Endothelial cell of umbilical vein (primary cell): Measurements from ENCODE around the gene EEFSEC. TPM values are rescaled to one million over a fixed set of nuclear protein-coding genes. Genes with fewer than 3 reads are reported as not detected.

Experiments
- BruUV-seq: library from RNA; stranded (reverse); fragments of 400-500 nt; replicated peaks from 2 replicates; lab custom pipeline; 2021; lab: Mats Ljungman, UMichigan
- CTCF ChIA-PET: fragments of 300-600, 350-600 bp; sonication (Branson Sonifier 250); formaldehyde crosslinking; loops from one replicate; lab custom pipeline; 2021; ENCODE audit warnings: antibody characterized with exemption, inconsistent platforms; lab: Charles Lee
- POLR2A ChIA-PET: fragments of 300-600, 350-600 bp; sonication (Branson Sonifier 250); formaldehyde crosslinking; loops from one replicate; lab custom pipeline; 2021; ENCODE audit warnings: antibody characterized with exemption, inconsistent platforms; lab: Charles Lee
- DNase-seq: peaks from one replicate; pipeline ENCODE4 v3.0.0-alpha.2; 2011; ENCODE audit warnings: low read depth, low spot score
- FAIRE-seq: peaks from 2 replicates; lab custom pipeline; 2011; peaks lifted over from hg19 to GRCh38; lab: Jason Lieb, UNC
- H2AFZ ChIP-seq: 2 replicates; pipeline ENCODE4 v1.6.0; 2012; ENCODE audit warnings: low read depth, low read length, control low read depth, inconsistent platforms
- H3K27ac ChIP-seq: 2 replicates; pipeline ENCODE4 v1.5.1; 2011; ENCODE audit warnings: low read depth, mild to moderate bottlenecking, control low read depth, low read length, moderate library complexity; ENCODE audit not compliant: insufficient read depth
- H3K27me3 ChIP-seq, 2 experiments: 2 replicates each; pipeline versions ENCODE4 v1.6.0 to v1.6.1; 2011; ENCODE audit warnings: low read length in 2 of 2, mixed read lengths in 1 of 2; ENCODE audit not compliant: control insufficient read depth in 2 of 2, insufficient read depth in 2 of 2
- H3K36me3 ChIP-seq, 2 experiments: 2 replicates in 1 of 2; 3 replicates in 1 of 2; pipeline ENCODE4 v1.5.1; 2011; ENCODE audit warnings: low read length in 2 of 2, mild to moderate bottlenecking in 1 of 2, moderate library complexity in 1 of 2; ENCODE audit not compliant: control insufficient read depth in 2 of 2, insufficient read depth in 2 of 2; ENCODE audit errors: extremely low read depth in 1 of 2
- H3K4me1 ChIP-seq: 3 replicates; pipeline ENCODE4 v1.5.1; 2011; ENCODE audit warnings: mild to moderate bottlenecking, low read length; ENCODE audit not compliant: control insufficient read depth, insufficient read depth; ENCODE audit errors: extremely low read depth
- H3K4me2 ChIP-seq: 2 replicates; pipeline ENCODE4 v1.6.1; 2011; ENCODE audit warnings: low read length, control low read depth, mixed read lengths; ENCODE audit not compliant: insufficient read depth
- H3K4me3 ChIP-seq, 3 experiments: fragments of 200-600 bp in 1 of 3; sonication (generic), shearing (Covaris generic) in 1 of 3; replicated peaks in 1 of 3; 2 replicates each; pipeline ENCODE4 v1.5.1; 2011 to 2016; ENCODE audit warnings: control low read depth in 3 of 3, low read length in 3 of 3, mild to moderate bottlenecking in 2 of 3, inconsistent platforms in 1 of 3, low read depth in 1 of 3, moderate library complexity in 1 of 3; ENCODE audit not compliant: insufficient read depth in 1 of 3
- H3K79me2 ChIP-seq: 2 replicates; pipeline ENCODE4 v1.6.0; 2012; ENCODE audit warnings: low read length, inconsistent platforms; ENCODE audit not compliant: control insufficient read depth, insufficient read depth
- H3K9ac ChIP-seq: replicated peaks from 2 replicates; pipeline ENCODE3; 2011; ENCODE audit warnings: low read length, control low read depth; ENCODE audit not compliant: insufficient read depth; ENCODE audit errors: extremely low read depth
- H3K9me1 ChIP-seq: replicated peaks from 3 replicates; pipeline ENCODE4 v1.6.0; 2011; ENCODE audit warnings: mild to moderate bottlenecking, low read length; ENCODE audit not compliant: control insufficient read depth, insufficient read depth; ENCODE audit errors: extremely low read depth
- H3K9me3 ChIP-seq: replicated peaks from 2 replicates; pipeline ENCODE4 v1.5.1; 2012; ENCODE audit warnings: low read length, inconsistent platforms; ENCODE audit not compliant: control insufficient read depth, insufficient read depth
- H4K20me1 ChIP-seq: replicated peaks from 2 replicates; pipeline ENCODE3; 2011; ENCODE audit warnings: mild to moderate bottlenecking, low read length; ENCODE audit not compliant: control insufficient read depth, insufficient read depth; ENCODE audit errors: extremely low read depth
- CTCF ChIP-seq, 2 donors: IDR thresholded peaks; 1 replicate in 1 of 2; 2 replicates in 1 of 2; pipeline ENCODE4 v1.5.1; 2011; ENCODE audit warnings: low read length in 2 of 2, mild to moderate bottlenecking in 2 of 2, moderate library complexity in 2 of 2, control low read depth in 1 of 2, inconsistent platforms in 1 of 2, low read depth in 1 of 2; ENCODE audit not compliant: insufficient read depth in 1 of 2; ENCODE audit errors: extremely low read depth in 1 of 2
- EZH2 ChIP-seq: IDR thresholded peaks from 2 replicates; pipeline ENCODE4 v1.6.1; 2012; ENCODE audit warnings: borderline replicate concordance, low read depth, mild to moderate bottlenecking, moderate library complexity, low read length, inconsistent platforms; ENCODE audit not compliant: severe bottlenecking
- FOS ChIP-seq: IDR thresholded peaks from 2 replicates; pipeline ENCODE4 v1.6.1; 2011; ENCODE audit warnings: mild to moderate bottlenecking, low read length, moderate library complexity, borderline replicate concordance; ENCODE audit not compliant: insufficient read depth
- GATA2 ChIP-seq: IDR thresholded peaks from 2 replicates; pipeline ENCODE4 v1.7.0; 2011; ENCODE audit warnings: low read depth, mild to moderate bottlenecking, moderate library complexity, mixed read lengths, low read length; ENCODE audit not compliant: insufficient read length, insufficient read depth
- JUN ChIP-seq: IDR thresholded peaks from 2 replicates; pipeline ENCODE4 v1.6.1; 2011; ENCODE audit warnings: borderline replicate concordance, low read depth; ENCODE audit not compliant: insufficient read length, insufficient read depth
- MYC ChIP-seq: IDR thresholded peaks from one replicate; pipeline ENCODE4 v1.6.1; 2011; ENCODE audit warnings: mild to moderate bottlenecking, low read depth, low read length
- POLR2A ChIP-seq: IDR thresholded peaks from 2 replicates; pipeline ENCODE4 v1.6.1; 2012; ENCODE audit warnings: low read depth, mild to moderate bottlenecking, control low read depth, low read length
- POLR2AphosphoS5 ChIP-seq: IDR thresholded peaks from 2 replicates; pipeline ENCODE4 v1.6.1; 2012; ENCODE audit warnings: low read depth, mild to moderate bottlenecking, control low read depth, low read length, moderate library complexity; ENCODE audit not compliant: insufficient read depth
- dilution Hi-C: fragments of 300-500 bp; cut with MboI; formaldehyde crosslinking; loops from one replicate; pipeline ENCODE4 v1.15.0; 2019; ENCODE audit warnings: low sequenced_read_pairs; ENCODE audit not compliant: extremely low pct_ligation_motif_present
- intact Hi-C: fragments of 100-400 bp; cut with micrococcal nuclease; formaldehyde crosslinking; loops from one replicate; pipeline ENCODE4 v1.10.0; 2022
- polyA plus RNA-seq, 4 experiments: library from polyadenylated mRNA; depleted of rRNA in 3 of 4; stranded (reverse) in 3 of 4; unstranded in 1 of 4; fragments of >200 nt; gene quantifications; 2 replicates each; pipeline versions ENCODE4 v1.2.1 to v1.2.3, GENCODE V29; 2011 to 2012; ENCODE audit warnings: missing spikeins in 1 of 4
- total RNA-seq: library from RNA; stranded (reverse); gene quantifications from 2 replicates; pipeline ENCODE4 v1.2.3, GENCODE V29; 2021
- TF ChIP-seq, protein P1 (sequence below): IDR thresholded peaks from 2 replicates; pipeline ENCODE4 v1.6.1; 2011; ENCODE audit not compliant: insufficient read depth, insufficient read length

EEFSEC gene
- total and polyA plus RNA-seq, 2 donors (not counting 3 experiments of a cell fraction or from before 2014, with no cell fraction given) = 13.1 to 14.5 TPM

GRCh38 chr3:128218548-128219257, 65.4 kb downstream of the EEFSEC start:
- H3K9me1 ChIP-seq = no peaks in the 10 kb centered on the region
- no peak overlapping the region for H3K9ac ChIP-seq
- H3K9me3 ChIP-seq = no peaks in the 10 kb centered on the region
- no peak overlapping the region for H3K4me2 ChIP-seq
- intact Hi-C loops = no loop called here
- no peak for FAIRE-seq
- no peaks in the 10 kb centered on the region for H4K20me1 ChIP-seq
- dilution Hi-C loops = no loop called here
- no peak overlapping the region for H2AFZ ChIP-seq
- H3K36me3 ChIP-seq = no peaks in the 10 kb centered on the region
- no peak overlapping the region for H3K27ac ChIP-seq
- no peaks in the 10 kb centered on the region for H3K27me3 ChIP-seq
- no peak overlapping the region for H3K4me3 ChIP-seq
- BruUV-seq = no TSS peak
- ChIA-PET CTCF (interaction anchor here (0.8 to 1.3 kb wide), 4 partner anchors 7 to 103 kb away, joined by 3 to 4 read pairs (median 3); no protein-coding TSS in a partner anchor), POLR2A (no interaction called here)
- TF ChIP-seq GATA2 = no peak
- no peak for TF ChIP-seq POLR2A
- TF ChIP-seq JUN = no peak
- TF ChIP-seq POLR2AphosphoS5 = no peak
- no peak for TF ChIP-seq MYC
- TF ChIP-seq EZH2 = no peak
- H3K4me1 ChIP-seq = no peaks in the 10 kb centered on the region
- H3K79me2 ChIP-seq = no peaks in the 10 kb centered on the region
- DNase-seq = no peak

DNA sequence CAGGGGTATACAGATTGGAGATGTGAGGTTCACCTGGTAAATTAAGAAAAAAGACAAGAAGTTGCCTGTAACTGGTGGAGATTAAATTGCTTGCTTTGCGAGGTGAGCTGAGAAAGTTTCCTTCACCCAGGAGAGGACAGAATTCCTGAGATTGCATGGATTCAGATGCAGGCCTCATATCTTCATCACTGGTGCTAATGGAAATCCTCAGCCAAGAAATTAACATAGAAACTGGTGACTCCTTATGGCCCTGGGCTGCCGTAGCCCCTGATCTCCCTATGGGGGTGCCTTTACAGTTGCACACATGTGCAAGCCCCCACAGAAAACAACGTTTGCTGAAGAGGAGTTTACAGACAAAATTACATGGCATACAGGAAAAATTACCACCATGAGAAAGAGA, 68.0 kb downstream of the EEFSEC start:
- DNase-seq = no peak
- H3K36me3 ChIP-seq = no peaks in the 10 kb centered on the region

More for the DNA sequence above, 68.0 kb downstream of the EEFSEC start:
- H2AFZ ChIP-seq = no peak overlapping the region
- POLR2A ChIA-PET = no interaction called here
- no peaks in the 10 kb centered on the region for H3K9me1 ChIP-seq
- H3K79me2 ChIP-seq = no peaks in the 10 kb centered on the region
- H3K9ac ChIP-seq = no peak overlapping the region
- FAIRE-seq = no peak
- dilution Hi-C loops = no loop called here
- H3K9me3 ChIP-seq = no peaks in the 10 kb centered on the region
- no peaks in the 10 kb centered on the region for H3K27me3 ChIP-seq
- intact Hi-C loops = no loop called here
- H4K20me1 ChIP-seq = no peaks in the 10 kb centered on the region
- CTCF ChIA-PET = no interaction called here
- H3K4me2 ChIP-seq = no peak overlapping the region
- H3K4me1 ChIP-seq = no peaks in the 10 kb centered on the region
- BruUV-seq = no TSS peak
- TF ChIP-seq JUN = no peak
- no peak for TF ChIP-seq MYC
- no peak for TF ChIP-seq POLR2A
- TF ChIP-seq, protein P1, sequence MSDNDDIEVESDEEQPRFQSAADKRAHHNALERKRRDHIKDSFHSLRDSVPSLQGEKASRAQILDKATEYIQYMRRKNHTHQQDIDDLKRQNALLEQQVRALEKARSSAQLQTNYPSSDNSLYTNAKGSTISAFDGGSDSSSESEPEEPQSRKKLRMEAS = no peak
- no peak for TF ChIP-seq EZH2
- TF ChIP-seq FOS = no peak
- no peak for TF ChIP-seq CTCF (IDR thresholded peaks at IDR 0.05; ENCODE audit: extremely low read depth in 1 of 2, insufficient read depth in 1 of 2, low read depth in 1 of 2, low read length in 2 of 2)
- no peak for TF ChIP-seq GATA2
- TF ChIP-seq POLR2AphosphoS5 = no peak
- H3K4me3 ChIP-seq = no peak overlapping the region
- H3K27ac ChIP-seq = no peak overlapping the region
